ENCODE results near the gene SEMA4A. TPM values are rescaled to one million over a fixed set of nuclear protein-coding genes. Genes with fewer than 3 reads are reported as not detected.

SEMA4A gene
- total RNA-seq, 1 experiment from 2014 or later, result 6.9 TPM

GRCh38 chr1:156155756-156156510, 2.5 kb downstream of the SEMA4A start:
- peaks cover 12% of the 10 kb centered on the region for H3K4me1 Mint-ChIP-seq (ENCODE audit: low read depth, unreplicated experiment)
- no peak overlapping the region for H3K27ac Mint-ChIP-seq (ENCODE audit: unreplicated experiment)
- no TSS peak for BruUV-seq (replicated peaks)
- TF ChIP-seq, protein P1, sequence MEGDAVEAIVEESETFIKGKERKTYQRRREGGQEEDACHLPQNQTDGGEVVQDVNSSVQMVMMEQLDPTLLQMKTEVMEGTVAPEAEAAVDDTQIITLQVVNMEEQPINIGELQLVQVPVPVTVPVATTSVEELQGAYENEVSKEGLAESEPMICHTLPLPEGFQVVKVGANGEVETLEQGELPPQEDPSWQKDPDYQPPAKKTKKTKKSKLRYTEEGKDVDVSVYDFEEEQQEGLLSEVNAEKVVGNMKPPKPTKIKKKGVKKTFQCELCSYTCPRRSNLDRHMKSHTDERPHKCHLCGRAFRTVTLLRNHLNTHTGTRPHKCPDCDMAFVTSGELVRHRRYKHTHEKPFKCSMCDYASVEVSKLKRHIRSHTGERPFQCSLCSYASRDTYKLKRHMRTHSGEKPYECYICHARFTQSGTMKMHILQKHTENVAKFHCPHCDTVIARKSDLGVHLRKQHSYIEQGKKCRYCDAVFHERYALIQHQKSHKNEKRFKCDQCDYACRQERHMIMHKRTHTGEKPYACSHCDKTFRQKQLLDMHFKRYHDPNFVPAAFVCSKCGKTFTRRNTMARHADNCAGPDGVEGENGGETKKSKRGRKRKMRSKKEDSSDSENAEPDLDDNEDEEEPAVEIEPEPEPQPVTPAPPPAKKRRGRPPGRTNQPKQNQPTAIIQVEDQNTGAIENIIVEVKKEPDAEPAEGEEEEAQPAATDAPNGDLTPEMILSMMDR (IDR thresholded peaks at IDR 0.05; ENCODE audit: unreplicated experiment), result no peak
- CTCF ChIA-PET, result no interaction called here
- H3K4me3 Mint-ChIP-seq (ENCODE audit: low read depth, unreplicated experiment), result no peak overlapping the region
- intact Hi-C loops (cut with micrococcal nuclease; ENCODE audit: unreplicated experiment), result no loop called here
- no peak for DNase-seq
- H3K9me3 Mint-ChIP-seq (ENCODE audit: low read depth, unreplicated experiment), result no peaks in the 10 kb centered on the region
- H3K36me3 Mint-ChIP-seq (ENCODE audit: insufficient read depth, unreplicated experiment), result no peaks in the 10 kb centered on the region
- H3K27me3 Mint-ChIP-seq (ENCODE audit: unreplicated experiment), result peaks cover 24% of the 10 kb centered on the region

DNA sequence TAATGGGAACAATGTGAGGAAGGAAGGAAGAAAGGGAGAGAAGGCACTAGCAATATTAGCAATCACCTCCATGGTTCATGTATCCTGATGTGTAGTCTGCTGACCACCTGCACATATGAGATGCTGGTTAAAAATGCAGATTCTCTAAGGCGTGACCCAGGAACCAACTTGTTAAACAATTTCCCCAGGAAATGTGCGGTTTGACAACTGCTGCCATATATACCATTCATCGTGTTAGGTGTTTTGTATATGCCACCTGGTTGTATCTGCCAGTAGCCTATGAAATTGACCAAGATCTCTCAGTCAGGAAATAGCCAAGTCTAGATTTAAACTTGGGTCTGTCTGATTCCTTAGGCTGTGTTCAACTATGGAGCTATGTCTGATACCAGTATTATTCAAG, 4.1 kb downstream of the SEMA4A start:
- H3K27ac Mint-ChIP-seq (ENCODE audit: unreplicated experiment), result no peak overlapping the region
- peaks cover 24% of the 10 kb centered on the region for H3K27me3 Mint-ChIP-seq (ENCODE audit: unreplicated experiment)
- no peaks in the 10 kb centered on the region for H3K9me3 Mint-ChIP-seq (ENCODE audit: low read depth, unreplicated experiment)
- BruUV-seq (replicated peaks), result no TSS peak
- TF ChIP-seq, protein P1 (IDR thresholded peaks at IDR 0.05; ENCODE audit: unreplicated experiment), result no peak
- H3K36me3 Mint-ChIP-seq (ENCODE audit: insufficient read depth, unreplicated experiment), result no peaks in the 10 kb centered on the region
- H3K4me1 Mint-ChIP-seq (ENCODE audit: low read depth, unreplicated experiment), result peaks cover 8% of the 10 kb centered on the region
- CTCF ChIA-PET, result interaction anchor here (0.9 kb wide), 1 partner anchor 68 kb away, joined by 3 read pairs; no protein-coding TSS in a partner anchor
- intact Hi-C loops (cut with micrococcal nuclease; ENCODE audit: unreplicated experiment), result no loop called here
- H3K4me3 Mint-ChIP-seq (ENCODE audit: low read depth, unreplicated experiment), result no peak overlapping the region
- DNase-seq, result no peak

DNA sequence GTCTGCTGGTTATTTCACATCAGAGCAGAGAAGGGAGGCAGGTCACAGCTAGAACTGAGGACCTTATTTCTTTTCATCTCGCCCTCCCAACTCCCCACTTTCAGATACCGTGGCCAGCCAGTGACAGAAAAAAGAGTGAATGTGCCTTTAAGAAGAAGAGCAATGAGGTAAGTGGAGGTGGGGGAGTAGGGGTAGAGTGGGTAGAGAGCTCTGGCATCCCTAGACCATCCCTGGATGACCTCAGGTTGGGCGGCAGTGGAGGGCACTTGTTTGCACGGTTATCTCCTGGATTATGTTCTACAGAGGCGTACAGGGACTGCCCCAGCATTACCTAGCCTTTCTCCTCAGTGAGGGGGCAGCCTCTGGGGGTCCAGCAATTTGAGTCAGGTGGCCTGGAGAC, 4.6 kb downstream of the SEMA4A start:
- Mint-ChIP-seq H3K9me3 (ENCODE audit: low read depth, unreplicated experiment) (no peaks in the 10 kb centered on the region), H3K27me3 (ENCODE audit: unreplicated experiment) (peaks cover 24% of the 10 kb centered on the region), H3K36me3 (ENCODE audit: insufficient read depth, unreplicated experiment) (no peaks in the 10 kb centered on the region), H3K27ac (ENCODE audit: unreplicated experiment) (no peak overlapping the region), H3K4me3 (ENCODE audit: low read depth, unreplicated experiment) (no peak overlapping the region), H3K4me1 (ENCODE audit: low read depth, unreplicated experiment) (peaks cover 3% of the 10 kb centered on the region)
- intact Hi-C loops (cut with micrococcal nuclease; ENCODE audit: unreplicated experiment), result no loop called here
- TF ChIP-seq, protein P1 (IDR thresholded peaks at IDR 0.05; ENCODE audit: unreplicated experiment), result no peak
- BruUV-seq (replicated peaks), result no TSS peak
- DNase-seq, result no peak
- CTCF ChIA-PET, result interaction anchor here (0.9 kb wide), 1 partner anchor 67 kb away, joined by 3 read pairs; no protein-coding TSS in a partner anchor

DNA sequence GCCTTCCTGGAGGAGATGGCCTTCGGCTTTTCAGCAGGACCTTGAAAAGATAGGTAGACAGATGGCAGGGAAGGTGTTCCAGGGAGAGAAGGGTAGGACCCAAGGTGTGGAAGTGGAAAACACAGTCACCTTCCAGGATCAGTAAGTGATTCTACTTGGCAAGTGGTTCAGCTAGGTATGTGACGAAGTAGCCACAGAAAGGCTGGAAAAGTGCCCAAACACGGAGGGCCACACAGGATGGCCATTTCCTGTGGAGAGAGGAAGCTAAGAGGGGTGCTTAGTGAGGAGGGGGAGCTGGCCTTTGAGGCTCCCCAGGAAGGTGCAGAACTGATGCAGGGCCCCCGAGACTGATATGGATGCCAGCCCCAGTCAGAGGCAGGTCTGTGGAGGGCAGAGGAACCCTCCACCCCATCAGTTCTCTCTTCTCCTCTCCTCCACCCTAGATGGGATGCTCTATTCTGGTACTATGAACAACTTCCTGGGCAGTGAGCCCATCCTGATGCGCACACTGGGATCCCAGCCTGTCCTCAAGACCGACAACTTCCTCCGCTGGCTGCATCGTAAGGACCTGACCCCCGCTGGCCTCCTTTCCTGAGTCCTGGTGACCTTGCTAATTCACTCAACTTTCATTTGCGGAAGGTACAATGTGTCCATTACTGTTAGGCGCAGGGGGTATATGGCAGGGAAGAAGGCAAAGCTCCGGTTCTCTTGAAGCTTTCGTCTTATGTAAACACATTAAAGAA, 6.8 kb downstream of the SEMA4A start:
- Mint-ChIP-seq H3K9me3 (ENCODE audit: low read depth, unreplicated experiment) (no peaks in the 10 kb centered on the region), H3K4me1 (ENCODE audit: low read depth, unreplicated experiment) (no peaks in the 10 kb centered on the region), H3K4me3 (ENCODE audit: low read depth, unreplicated experiment) (no peak overlapping the region), H3K36me3 (ENCODE audit: insufficient read depth, unreplicated experiment) (no peaks in the 10 kb centered on the region), H3K27ac (ENCODE audit: unreplicated experiment) (no peak overlapping the region), H3K27me3 (ENCODE audit: unreplicated experiment) (peaks cover 6% of the 10 kb centered on the region)
- CTCF ChIA-PET, result interaction anchor here (0.6 kb wide), 1 partner anchor 33 kb away, joined by 3 read pairs; no protein-coding TSS in a partner anchor
- TF ChIP-seq, protein P1 (IDR thresholded peaks at IDR 0.05; ENCODE audit: unreplicated experiment), result no peak
- BruUV-seq (replicated peaks), result no TSS peak
- intact Hi-C loops (cut with micrococcal nuclease; ENCODE audit: unreplicated experiment), result no loop called here
- no peak for DNase-seq
